GM18517 (cell line): ENCODE measurements around the gene ENG.
"Not testable (repeated sequence)": the region's sequence is repeated elsewhere in the genome, so short reads cannot be mapped to it uniquely, and the experiment has no call there.

Experiments used
- ATAC-seq: cut with Tn5 transposase; IDR thresholded peaks from one replicate; pipeline ENCODE4 v1.9.1; 2021; ENCODE audit warnings: mild to moderate bottlenecking, moderate library complexity; ENCODE audit not compliant: unreplicated experiment

ENG gene

GRCh38 chr9:127878652-127879390, 24.4 kb upstream of the ENG start:
- ATAC-seq: no peak

GRCh38 chr9:127878001-127878651, 23.7 kb upstream of the ENG start:
- ATAC-seq: no peak

GRCh38 chr9:127877566-127877998, 23.1 kb upstream of the ENG start, which contains the start of gene AK1:
AK1 (minus strand) TSS chr9:127877675; CDS start chr9:127874617, 3,058 bp downstream.
- no peak for ATAC-seq

- ATAC-seq: no peak
Observed at GRCh38 chr9:127876764-127877562, 22.5 kb upstream of the ENG start.

GRCh38 chr9:127876026-127876763, 21.7 kb upstream of the ENG start:
- no peak for ATAC-seq

- no peak for ATAC-seq
Observed at GRCh38 chr9:127875306-127875966, 21.0 kb upstream of the ENG start.

- no peak for ATAC-seq
Observed at GRCh38 chr9:127874301-127875221, 20.1 kb upstream of the ENG start.

- no peak for ATAC-seq
Observed at GRCh38 chr9:127873886-127874285, 19.4 kb upstream of the ENG start.

- no peak for ATAC-seq
Observed at GRCh38 chr9:127873223-127873691, 18.8 kb upstream of the ENG start.

GRCh38 chr9:127872369-127873222, 18.1 kb upstream of the ENG start:
- ATAC-seq: no peak

GRCh38 chr9:127871531-127871930, 17.1 kb upstream of the ENG start:
- ATAC-seq: no peak

- no peak for ATAC-seq
Observed at GRCh38 chr9:127870887-127871286, 16.4 kb upstream of the ENG start.

GRCh38 chr9:127870153-127870491, 15.7 kb upstream of the ENG start:
- ATAC-seq: not testable (repeated sequence)

GRCh38 chr9:127869310-127870152, 15.1 kb upstream of the ENG start:
- no peak for ATAC-seq

GRCh38 chr9:127868278-127868902, 13.9 kb upstream of the ENG start:
- no peak for ATAC-seq

GRCh38 chr9:127867356-127868277, 13.2 kb upstream of the ENG start:
- ATAC-seq: no peak
